GM23338 (cell line): ENCODE data around the gene ST8SIA2. TPM values are rescaled to one million over a fixed set of nuclear protein-coding genes. Genes with fewer than 3 reads are reported as not detected.

ENCODE experiments used
- ATAC-seq: fragments of 200-7000 bp; cut with Tn5 transposase; 3 replicates; pipeline ENCODE4 v1.9.1; 2020
- DNase-seq: peaks from one replicate; pipeline ENCODE4 v3.0.0-alpha.2; 2015; ENCODE audit warnings: low spot score
- H2AFZ ChIP-seq: fragments of 200-600 bp; sonication (generic); 2 replicates; pipeline ENCODE4 v1.8.0; 2016; ENCODE audit warnings: antibody characterized with exemption, mild to moderate bottlenecking, moderate library complexity
- H3F3A ChIP-seq: fragments of 200-600 bp; sonication (generic); replicated peaks from 2 replicates; pipeline ENCODE4 v1.8.0; 2017; ENCODE audit warnings: antibody characterized with exemption, mixed run types, low read depth
- H3K27ac ChIP-seq: fragments of 200-600 bp; sonication (generic); 2 replicates; pipeline ENCODE4 v1.6.1; 2016; ENCODE audit warnings: low read depth
- H3K27me3 ChIP-seq: fragments of 200-600 bp; sonication (generic); 2 replicates; pipeline ENCODE4 v1.8.0; 2016; ENCODE audit warnings: mild to moderate bottlenecking, mixed run types, moderate library complexity; ENCODE audit not compliant: insufficient read depth
- H3K36me3 ChIP-seq: fragments of 200-600 bp; sonication (generic); 2 replicates; pipeline ENCODE4 v1.8.0; 2016; ENCODE audit warnings: mild to moderate bottlenecking; ENCODE audit not compliant: insufficient read depth
- H3K4me1 ChIP-seq: fragments of 200-600 bp; sonication (generic); 2 replicates; pipeline ENCODE4 v1.8.0; 2016; ENCODE audit warnings: mild to moderate bottlenecking, moderate library complexity; ENCODE audit not compliant: insufficient read depth
- H3K4me2 ChIP-seq: fragments of 200-600 bp; sonication (generic); 2 replicates; pipeline ENCODE4 v1.7.1; 2017; ENCODE audit warnings: mixed run types
- H3K4me3 ChIP-seq: fragments of 200-600 bp; sonication (generic); 2 replicates; pipeline ENCODE4 v1.6.1; 2016; ENCODE audit warnings: mixed run types
- H3K79me2 ChIP-seq: fragments of 200-600 bp; sonication (generic); replicated peaks from 2 replicates; pipeline ENCODE4 v1.8.0; 2017; ENCODE audit warnings: mild to moderate bottlenecking; ENCODE audit not compliant: insufficient read depth
- H3K9me2 ChIP-seq: fragments of 200-600 bp; sonication (generic); 2 replicates; pipeline ENCODE4 v1.8.0; 2017; ENCODE audit not compliant: insufficient read depth
- H4K20me1 ChIP-seq: fragments of 200-600 bp; sonication (generic); replicated peaks from 2 replicates; pipeline ENCODE4 v1.8.0; 2017; ENCODE audit warnings: mild to moderate bottlenecking; ENCODE audit not compliant: insufficient read depth
- H3K27ac Mint-ChIP-seq: 2 replicates; pipeline ENCODE4 v1.8.0; 2020; ENCODE audit warnings: inconsistent platforms, mild to moderate bottlenecking, moderate library complexity, mixed read lengths
- H3K27me3 Mint-ChIP-seq: 3 replicates; pipeline ENCODE4 v1.8.0; 2022; ENCODE audit warnings: low read depth, mild to moderate bottlenecking, moderate library complexity, mixed read lengths, inconsistent platforms; ENCODE audit not compliant: insufficient read depth, poor library complexity
- H3K36me3 Mint-ChIP-seq: 3 replicates; pipeline ENCODE4 v1.8.0; 2021; ENCODE audit warnings: low read depth, mild to moderate bottlenecking, inconsistent platforms, moderate library complexity, mixed read lengths
- H3K4me1 Mint-ChIP-seq: 3 replicates; pipeline ENCODE4 v1.8.0; 2020; ENCODE audit warnings: mild to moderate bottlenecking, inconsistent platforms, mixed read lengths
- H3K4me3 Mint-ChIP-seq: 3 replicates; pipeline ENCODE4 v1.8.0; 2021; ENCODE audit warnings: moderate library complexity, mild to moderate bottlenecking, inconsistent platforms, mixed read lengths
- H3K9me3 Mint-ChIP-seq: 3 replicates; pipeline ENCODE4 v1.8.0; 2020; ENCODE audit warnings: moderate library complexity, mild to moderate bottlenecking, inconsistent platforms, mixed read lengths
- CREB1 ChIP-seq: fragments of 250-450 bp; sonication (Bioruptor Pico); IDR thresholded peaks from 2 replicates; pipeline ENCODE4 v1.5.0; 2020; ENCODE audit warnings: low read depth, mild to moderate bottlenecking, moderate library complexity
- EZH2 ChIP-seq: fragments of 200-600 bp; sonication (generic); IDR thresholded peaks from one replicate; pipeline ENCODE4 v1.8.0; 2017; ENCODE audit warnings: antibody characterized with exemption, mild to moderate bottlenecking, low read depth; ENCODE audit not compliant: unreplicated experiment
- EZH2phosphoT487 ChIP-seq: fragments of 200-600 bp; sonication (generic); IDR thresholded peaks from one replicate; pipeline ENCODE4 v1.8.1; 2018; ENCODE audit warnings: antibody characterized with exemption; ENCODE audit not compliant: unreplicated experiment
- JUNB ChIP-seq: IDR thresholded peaks from one replicate; pipeline ENCODE4 v1.6.1; 2016; ENCODE audit warnings: antibody characterized with exemption; ENCODE audit not compliant: unreplicated experiment
- NANOG ChIP-seq: IDR thresholded peaks from 2 replicates; pipeline ENCODE4 v1.6.1; 2016; ENCODE audit warnings: antibody characterized with exemption, borderline replicate concordance
- POLR2AphosphoS5 ChIP-seq: IDR thresholded peaks from 2 replicates; pipeline ENCODE4 v1.6.1; 2016; ENCODE audit warnings: antibody characterized with exemption, low read depth
- STAT1 ChIP-seq: IDR thresholded peaks from one replicate; pipeline ENCODE4 v1.6.1; 2016; ENCODE audit warnings: antibody characterized with exemption; ENCODE audit not compliant: unreplicated experiment
- ZNF331 ChIP-seq: fragments of 250-450 bp; sonication (Bioruptor Pico); IDR thresholded peaks from 2 replicates; pipeline ENCODE4 v1.5.0; 2020; ENCODE audit warnings: low read depth, mild to moderate bottlenecking, moderate library complexity
- polyA plus RNA-seq: library from polyadenylated mRNA; unstranded; fragments of >200 nt; fragmentation: Nextera tagmentation; extraction: Ambion mirVana; gene quantifications from 2 replicates; pipeline ENCODE4 v1.2.1, GENCODE V29; 2016
- total RNA-seq: library from RNA; depleted of rRNA; stranded (reverse); fragments of >200 nt; shearing (Covaris generic); gene quantifications from 2 replicates; pipeline ENCODE4 v1.2.3, GENCODE V29; 2014
- TF ChIP-seq, protein P1 (sequence below): fragments of 250-450 bp; sonication (Bioruptor Pico); IDR thresholded peaks from 2 replicates; pipeline ENCODE4 v1.5.0; 2020; ENCODE audit warnings: mild to moderate bottlenecking, moderate library complexity
- TF ChIP-seq, protein P2 (sequence below): IDR thresholded peaks from 2 replicates; pipeline ENCODE4 v1.6.1; 2016; ENCODE audit warnings: antibody characterized with exemption

Gene ST8SIA2
- total and polyA plus RNA-seq, 2 experiments from 2014 or later = 0.66 to 1.2 TPM

DNA sequence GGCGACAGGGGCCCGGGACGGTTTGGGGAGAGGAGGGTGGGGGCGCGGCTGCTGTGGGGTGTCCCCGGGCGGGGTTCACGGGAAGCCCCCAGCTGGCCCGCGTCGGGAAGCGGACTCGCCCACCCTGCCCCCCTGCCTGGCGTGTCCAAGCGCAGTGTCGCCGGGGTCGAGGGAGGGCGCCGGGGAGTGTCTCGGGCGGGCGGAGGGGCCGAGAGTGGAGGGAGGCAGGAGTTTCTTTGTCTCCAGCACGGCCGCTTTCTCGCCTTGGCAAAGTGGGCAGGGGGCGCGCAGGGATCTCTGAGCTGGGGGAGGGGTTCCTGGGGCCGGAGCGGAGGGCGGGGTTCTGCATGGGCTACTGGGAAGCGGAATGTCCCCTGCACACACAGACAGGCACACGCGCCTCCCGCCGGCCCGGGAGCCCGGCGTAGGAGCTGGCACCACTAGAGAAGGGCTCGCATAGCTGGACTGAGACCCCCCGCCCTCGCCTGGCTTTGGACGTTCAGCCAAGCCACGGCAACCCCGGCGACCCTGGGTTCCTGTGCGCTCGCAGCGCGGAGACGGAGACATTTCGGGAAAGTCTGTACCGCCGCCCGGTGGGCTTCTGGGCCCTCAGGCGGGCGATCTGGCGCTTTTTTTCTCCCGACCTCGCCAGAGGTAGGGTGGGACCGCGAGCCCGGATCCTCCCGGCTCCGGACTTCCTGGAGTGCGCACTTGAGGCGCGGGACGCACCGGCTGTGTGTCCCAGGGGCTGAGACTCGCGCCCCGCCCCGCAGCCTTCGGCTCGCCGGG, 822 bp downstream of the ST8SIA2 start:
- Histone ChIP-seq H3K36me3 (no peaks in the 10 kb centered on the region; the same call in 1 of the 2 replicates), H3K4me2 (peak overlapping the region; percentile 97), H3K4me1 (peaks cover 19% of the 10 kb centered on the region; the same call in 1 of the 2 replicates), H3F3A (0 out of 2 replicates have a peak, but pooled peaks cover 4% of the 10 kb centered on the region), H2AFZ (peak overlapping the region; percentile 98), H3K27ac (no peak overlapping the region), H3K4me3 (peak overlapping the region; percentile 96), H3K27me3 (peaks cover 57% of the 10 kb centered on the region), H4K20me1 (no peaks in the 10 kb centered on the region), H3K9me2 (no peaks in the 10 kb centered on the region), H3K79me2 (no peaks in the 10 kb centered on the region)
- H3K9me3 Mint-ChIP-seq = no peaks in the 10 kb centered on the region; the same call in 2 of the 3 replicates
- no peaks in the 10 kb centered on the region; the same call in 2 of the 3 replicates for H3K36me3 Mint-ChIP-seq
- DNase-seq (peak; percentile 64), ATAC-seq (peak; percentile 23)
- TF ChIP-seq STAT1 = no peak
- TF ChIP-seq, protein P1, sequence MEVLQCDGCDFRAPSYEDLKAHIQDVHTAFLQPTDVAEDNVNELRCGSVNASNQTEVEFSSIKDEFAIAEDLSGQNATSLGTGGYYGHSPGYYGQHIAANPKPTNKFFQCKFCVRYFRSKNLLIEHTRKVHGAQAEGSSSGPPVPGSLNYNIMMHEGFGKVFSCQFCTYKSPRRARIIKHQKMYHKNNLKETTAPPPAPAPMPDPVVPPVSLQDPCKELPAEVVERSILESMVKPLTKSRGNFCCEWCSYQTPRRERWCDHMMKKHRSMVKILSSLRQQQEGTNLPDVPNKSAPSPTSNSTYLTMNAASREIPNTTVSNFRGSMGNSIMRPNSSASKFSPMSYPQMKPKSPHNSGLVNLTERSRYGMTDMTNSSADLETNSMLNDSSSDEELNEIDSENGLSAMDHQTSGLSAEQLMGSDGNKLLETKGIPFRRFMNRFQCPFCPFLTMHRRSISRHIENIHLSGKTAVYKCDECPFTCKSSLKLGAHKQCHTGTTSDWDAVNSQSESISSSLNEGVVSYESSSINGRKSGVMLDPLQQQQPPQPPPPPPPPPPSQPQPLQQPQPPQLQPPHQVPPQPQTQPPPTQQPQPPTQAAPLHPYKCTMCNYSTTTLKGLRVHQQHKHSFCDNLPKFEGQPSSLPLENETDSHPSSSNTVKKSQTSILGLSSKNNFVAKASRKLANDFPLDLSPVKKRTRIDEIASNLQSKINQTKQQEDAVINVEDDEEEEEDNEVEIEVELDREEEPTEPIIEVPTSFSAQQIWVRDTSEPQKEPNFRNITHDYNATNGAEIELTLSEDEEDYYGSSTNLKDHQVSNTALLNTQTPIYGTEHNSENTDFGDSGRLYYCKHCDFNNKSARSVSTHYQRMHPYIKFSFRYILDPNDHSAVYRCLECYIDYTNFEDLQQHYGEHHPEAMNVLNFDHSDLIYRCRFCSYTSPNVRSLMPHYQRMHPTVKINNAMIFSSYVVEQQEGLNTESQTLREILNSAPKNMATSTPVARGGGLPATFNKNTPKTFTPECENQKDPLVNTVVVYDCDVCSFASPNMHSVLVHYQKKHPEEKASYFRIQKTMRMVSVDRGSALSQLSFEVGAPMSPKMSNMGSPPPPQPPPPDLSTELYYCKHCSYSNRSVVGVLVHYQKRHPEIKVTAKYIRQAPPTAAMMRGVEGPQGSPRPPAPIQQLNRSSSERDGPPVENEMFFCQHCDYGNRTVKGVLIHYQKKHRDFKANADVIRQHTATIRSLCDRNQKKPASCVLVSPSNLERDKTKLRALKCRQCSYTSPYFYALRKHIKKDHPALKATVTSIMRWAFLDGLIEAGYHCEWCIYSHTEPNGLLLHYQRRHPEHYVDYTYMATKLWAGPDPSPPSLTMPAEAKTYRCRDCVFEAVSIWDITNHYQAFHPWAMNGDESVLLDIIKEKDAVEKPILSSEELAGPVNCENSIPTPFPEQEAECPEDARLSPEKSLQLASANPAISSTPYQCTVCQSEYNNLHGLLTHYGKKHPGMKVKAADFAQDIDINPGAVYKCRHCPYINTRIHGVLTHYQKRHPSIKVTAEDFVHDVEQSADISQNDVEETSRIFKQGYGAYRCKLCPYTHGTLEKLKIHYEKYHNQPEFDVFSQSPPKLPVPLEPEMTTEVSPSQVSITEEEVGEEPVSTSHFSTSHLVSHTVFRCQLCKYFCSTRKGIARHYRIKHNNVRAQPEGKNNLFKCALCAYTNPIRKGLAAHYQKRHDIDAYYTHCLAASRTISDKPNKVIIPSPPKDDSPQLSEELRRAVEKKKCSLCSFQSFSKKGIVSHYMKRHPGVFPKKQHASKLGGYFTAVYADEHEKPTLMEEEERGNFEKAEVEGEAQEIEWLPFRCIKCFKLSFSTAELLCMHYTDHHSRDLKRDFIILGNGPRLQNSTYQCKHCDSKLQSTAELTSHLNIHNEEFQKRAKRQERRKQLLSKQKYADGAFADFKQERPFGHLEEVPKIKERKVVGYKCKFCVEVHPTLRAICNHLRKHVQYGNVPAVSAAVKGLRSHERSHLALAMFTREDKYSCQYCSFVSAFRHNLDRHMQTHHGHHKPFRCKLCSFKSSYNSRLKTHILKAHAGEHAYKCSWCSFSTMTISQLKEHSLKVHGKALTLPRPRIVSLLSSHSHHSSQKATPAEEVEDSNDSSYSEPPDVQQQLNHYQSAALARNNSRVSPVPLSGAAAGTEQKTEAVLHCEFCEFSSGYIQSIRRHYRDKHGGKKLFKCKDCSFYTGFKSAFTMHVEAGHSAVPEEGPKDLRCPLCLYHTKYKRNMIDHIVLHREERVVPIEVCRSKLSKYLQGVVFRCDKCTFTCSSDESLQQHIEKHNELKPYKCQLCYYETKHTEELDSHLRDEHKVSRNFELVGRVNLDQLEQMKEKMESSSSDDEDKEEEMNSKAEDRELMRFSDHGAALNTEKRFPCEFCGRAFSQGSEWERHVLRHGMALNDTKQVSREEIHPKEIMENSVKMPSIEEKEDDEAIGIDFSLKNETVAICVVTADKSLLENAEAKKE = no peak
- peak; percentile 48 for TF ChIP-seq EZH2
- H3K27me3 Mint-ChIP-seq = peaks cover 55% of the 10 kb centered on the region
- H3K4me1 Mint-ChIP-seq = peaks cover 26% of the 10 kb centered on the region
- peak overlapping the region; percentile 90 for H3K4me3 Mint-ChIP-seq
- H3K27ac Mint-ChIP-seq = no peak overlapping the region

DNA sequence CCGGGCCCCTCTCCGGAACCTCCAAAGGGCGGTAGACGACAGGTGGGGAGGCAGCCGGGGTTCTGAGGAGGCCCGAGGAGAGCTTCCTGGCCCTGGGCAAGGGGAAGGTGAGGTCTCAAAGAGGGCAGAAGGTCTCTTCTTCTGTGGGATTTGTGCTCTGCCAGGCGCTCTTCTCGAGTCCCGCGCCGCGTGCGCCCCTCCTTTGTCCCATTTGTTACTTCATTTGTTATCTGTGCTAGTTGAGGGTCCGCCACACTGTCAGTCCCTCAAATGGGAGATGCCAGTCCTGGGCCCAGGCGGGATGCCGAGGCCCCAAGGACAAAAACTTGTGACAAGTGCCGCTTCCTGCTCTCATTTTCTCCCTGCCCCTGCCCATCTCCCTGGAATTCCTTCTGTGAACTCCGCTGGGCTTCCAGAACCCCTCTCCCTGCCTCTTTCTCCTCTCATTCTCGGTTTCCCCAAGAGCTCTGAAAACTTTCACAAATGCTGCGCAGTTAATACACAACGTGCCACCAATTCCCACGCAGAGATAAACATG, 1.5 kb downstream of the ST8SIA2 start:
- Histone ChIP-seq H3F3A (0 out of 2 replicates have a peak, but pooled peaks cover 4% of the 10 kb centered on the region), H3K4me1 (peaks cover 19% of the 10 kb centered on the region; the same call in 1 of the 2 replicates), H3K27ac (no peak overlapping the region), H3K27me3 (peaks cover 57% of the 10 kb centered on the region), H3K4me2 (peak overlapping the region; percentile 97), H3K36me3 (no peaks in the 10 kb centered on the region; the same call in 1 of the 2 replicates), H3K9me2 (no peaks in the 10 kb centered on the region), H2AFZ (peak overlapping the region; percentile 98), H4K20me1 (no peaks in the 10 kb centered on the region), H3K79me2 (no peaks in the 10 kb centered on the region), H3K4me3 (peak overlapping the region; percentile 96)
- ATAC-seq (no peak), DNase-seq (no peak)
- peaks cover 26% of the 10 kb centered on the region for H3K4me1 Mint-ChIP-seq
- no peaks in the 10 kb centered on the region; the same call in 2 of the 3 replicates for H3K36me3 Mint-ChIP-seq
- peak overlapping the region; percentile 90 for H3K4me3 Mint-ChIP-seq
- H3K27ac Mint-ChIP-seq = no peak overlapping the region
- H3K27me3 Mint-ChIP-seq = peaks cover 57% of the 10 kb centered on the region
- no peaks in the 10 kb centered on the region; the same call in 2 of the 3 replicates for H3K9me3 Mint-ChIP-seq
- TF ChIP-seq ZNF331 = no peak
- no peak for TF ChIP-seq POLR2AphosphoS5
- TF ChIP-seq CREB1 (CRISPR knock-in tag) = no peak
- no peak for TF ChIP-seq EZH2phosphoT487
- no peak for TF ChIP-seq EZH2
- TF ChIP-seq, protein P2, sequence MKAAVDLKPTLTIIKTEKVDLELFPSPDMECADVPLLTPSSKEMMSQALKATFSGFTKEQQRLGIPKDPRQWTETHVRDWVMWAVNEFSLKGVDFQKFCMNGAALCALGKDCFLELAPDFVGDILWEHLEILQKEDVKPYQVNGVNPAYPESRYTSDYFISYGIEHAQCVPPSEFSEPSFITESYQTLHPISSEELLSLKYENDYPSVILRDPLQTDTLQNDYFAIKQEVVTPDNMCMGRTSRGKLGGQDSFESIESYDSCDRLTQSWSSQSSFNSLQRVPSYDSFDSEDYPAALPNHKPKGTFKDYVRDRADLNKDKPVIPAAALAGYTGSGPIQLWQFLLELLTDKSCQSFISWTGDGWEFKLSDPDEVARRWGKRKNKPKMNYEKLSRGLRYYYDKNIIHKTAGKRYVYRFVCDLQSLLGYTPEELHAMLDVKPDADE = no peak
- TF ChIP-seq JUNB = no peak
- TF ChIP-seq NANOG = no peak
- TF ChIP-seq STAT1 = no peak
